ENCODE results near the gene RNF141. TPM values are rescaled to one million over a fixed set of nuclear protein-coding genes. Genes with fewer than 3 reads are reported as not detected.

Gene RNF141
- total RNA-seq, 1 donor from 2014 or later = 42.4 TPM

DNA sequence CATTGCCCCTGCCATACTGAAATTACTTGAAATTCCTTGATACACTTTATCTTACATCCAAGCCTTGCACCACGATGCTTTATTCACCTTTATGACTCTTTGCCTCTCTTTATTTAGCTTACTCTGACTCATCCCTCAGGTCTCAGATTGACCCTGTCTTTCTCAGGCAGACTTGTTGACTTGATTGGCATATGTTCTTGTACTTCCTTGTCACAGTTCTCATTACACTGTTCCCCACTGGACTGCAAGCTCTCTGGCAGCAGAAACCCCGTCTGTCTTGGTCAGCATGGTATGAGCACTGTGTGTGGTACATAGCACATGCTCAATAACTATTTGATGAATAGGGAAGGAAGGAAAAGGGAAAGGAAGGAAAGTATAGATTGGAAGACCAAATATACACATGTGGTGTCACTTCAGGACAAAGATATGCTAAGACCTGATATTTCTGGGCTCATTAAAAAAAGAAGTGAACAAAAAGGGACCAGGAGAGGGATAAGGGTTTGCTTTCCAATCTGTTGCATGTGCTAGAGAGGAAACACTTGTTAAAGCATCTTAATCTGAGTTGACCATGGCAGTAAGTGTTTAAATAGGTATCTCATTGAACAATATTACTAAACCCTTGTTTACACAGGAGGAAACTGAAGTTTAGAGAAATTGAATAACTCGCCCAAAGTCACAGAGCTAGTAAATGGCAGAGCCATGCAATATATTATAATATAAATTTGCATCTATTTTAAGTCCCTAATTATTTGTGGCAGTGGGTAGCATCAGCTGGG lies 20.2 kb upstream of the RNF141 start:
- no peak for DNase-seq

DNA sequence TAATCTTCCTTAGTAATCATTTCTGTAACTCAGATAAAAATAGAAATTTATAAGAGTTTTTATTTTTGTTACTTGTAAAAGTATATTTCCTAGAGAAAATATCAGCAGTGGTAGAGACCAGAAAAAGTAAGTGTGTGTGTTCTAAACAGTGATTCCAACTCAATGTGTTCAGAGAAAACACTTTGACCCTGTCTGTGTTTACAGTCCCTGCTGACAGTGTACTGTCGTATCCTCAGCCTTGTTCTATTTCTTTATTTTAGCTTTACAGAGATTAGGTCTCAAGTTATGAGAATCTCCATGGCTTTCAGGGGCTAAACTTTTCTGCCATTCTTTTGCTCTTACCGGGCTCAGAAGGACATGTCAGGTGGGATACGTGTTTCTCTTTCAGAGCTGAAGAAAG lies 17.3 kb upstream of the RNF141 start:
- DNase-seq = no peak

DNA sequence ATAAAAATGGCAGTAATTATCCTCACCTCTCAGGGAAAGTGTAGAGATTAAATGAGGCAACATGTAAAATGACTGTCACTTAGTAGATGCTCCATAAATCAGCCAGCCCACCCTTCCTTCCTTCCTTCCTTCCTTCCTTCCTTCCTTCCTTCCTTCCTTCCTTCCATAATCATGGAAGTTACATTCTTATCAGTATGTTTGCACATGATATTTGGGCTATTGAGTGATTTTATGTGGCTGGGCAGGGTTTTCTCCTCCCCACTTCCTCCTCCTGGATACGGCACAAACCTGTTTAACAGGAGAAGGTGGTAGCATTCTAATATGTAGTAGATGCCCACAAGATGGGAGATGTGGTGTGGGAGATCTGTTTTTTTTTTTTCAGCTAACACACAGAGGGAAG lies 15.6 kb upstream of the RNF141 start:
- DNase-seq = no peak

DNA sequence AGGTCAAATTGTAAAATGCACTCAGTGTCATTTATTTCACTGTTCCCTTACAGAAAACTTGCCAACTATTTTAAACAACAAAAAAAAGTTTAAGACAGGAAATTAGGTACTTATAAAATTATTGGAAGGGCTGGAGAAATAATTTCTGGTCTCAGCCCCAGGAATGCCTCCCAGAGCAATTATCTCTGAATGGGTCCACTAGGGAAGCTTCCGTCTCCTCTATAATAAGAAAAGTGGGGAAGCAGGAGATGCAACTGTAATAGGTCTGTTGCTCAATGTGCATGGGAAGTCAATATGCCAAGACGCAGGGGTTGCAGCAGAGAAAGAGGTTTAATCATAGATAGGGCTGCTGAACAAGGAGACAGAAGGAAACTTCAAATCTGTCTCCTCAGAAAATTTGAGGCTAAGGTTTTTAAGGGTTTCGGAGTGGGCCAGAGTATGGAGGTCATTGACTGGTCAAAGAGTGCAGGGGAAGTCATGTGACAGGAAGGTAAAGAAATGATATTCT lies 10.9 kb upstream of the RNF141 start:
- DNase-seq = no peak

DNA sequence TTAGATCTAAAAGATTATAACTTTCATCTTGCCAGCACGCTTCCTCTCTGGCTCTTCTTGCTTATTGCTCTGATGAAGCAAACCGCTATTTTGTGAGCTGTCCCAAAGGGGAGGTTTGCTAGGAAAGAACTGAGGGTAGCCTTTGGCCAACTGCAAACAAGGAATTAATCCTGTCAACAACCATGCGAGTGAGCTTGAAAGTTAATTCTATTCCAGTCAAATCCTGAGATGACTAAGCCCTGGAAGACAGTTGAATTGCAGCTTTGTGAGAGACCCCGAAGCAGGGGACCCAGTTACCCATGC lies 10.3 kb upstream of the RNF141 start:
- no peak for DNase-seq

DNA sequence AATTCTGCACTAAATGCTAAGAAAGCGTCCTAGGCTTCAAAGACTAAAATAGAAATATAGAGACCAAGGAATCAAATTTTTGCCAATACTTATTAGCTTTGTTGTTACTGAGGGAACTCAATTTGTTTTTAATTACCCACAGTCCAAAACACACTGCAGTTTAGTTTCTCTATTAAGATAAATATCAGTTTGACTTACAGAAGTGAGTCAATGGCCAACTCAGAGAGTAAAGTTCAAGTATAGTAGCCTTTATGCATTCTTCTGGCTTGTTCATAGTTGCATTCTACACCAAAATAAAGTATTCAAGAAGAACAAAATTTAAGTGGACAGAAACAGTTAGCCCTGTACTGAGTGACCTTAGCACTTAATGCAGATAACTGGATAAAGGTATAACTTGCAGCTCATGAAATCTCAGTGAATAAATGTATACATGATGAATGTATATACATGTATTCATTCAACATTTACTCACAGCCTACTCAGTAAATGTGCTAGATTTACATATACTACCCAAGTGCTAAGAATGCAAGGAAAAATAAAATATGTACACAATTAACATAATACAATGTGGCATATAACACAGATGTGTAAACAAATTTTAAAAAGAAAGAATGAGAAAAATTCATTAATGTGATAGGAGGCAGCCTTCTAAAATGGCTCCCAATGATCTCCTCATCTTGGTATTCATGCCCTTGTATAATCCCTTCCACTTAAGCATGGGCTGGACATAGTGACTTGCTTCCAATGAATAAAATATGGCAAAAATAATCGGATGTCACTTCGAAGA lies 9.7 kb upstream of the RNF141 start:
- DNase-seq = peak; percentile 23

DNA sequence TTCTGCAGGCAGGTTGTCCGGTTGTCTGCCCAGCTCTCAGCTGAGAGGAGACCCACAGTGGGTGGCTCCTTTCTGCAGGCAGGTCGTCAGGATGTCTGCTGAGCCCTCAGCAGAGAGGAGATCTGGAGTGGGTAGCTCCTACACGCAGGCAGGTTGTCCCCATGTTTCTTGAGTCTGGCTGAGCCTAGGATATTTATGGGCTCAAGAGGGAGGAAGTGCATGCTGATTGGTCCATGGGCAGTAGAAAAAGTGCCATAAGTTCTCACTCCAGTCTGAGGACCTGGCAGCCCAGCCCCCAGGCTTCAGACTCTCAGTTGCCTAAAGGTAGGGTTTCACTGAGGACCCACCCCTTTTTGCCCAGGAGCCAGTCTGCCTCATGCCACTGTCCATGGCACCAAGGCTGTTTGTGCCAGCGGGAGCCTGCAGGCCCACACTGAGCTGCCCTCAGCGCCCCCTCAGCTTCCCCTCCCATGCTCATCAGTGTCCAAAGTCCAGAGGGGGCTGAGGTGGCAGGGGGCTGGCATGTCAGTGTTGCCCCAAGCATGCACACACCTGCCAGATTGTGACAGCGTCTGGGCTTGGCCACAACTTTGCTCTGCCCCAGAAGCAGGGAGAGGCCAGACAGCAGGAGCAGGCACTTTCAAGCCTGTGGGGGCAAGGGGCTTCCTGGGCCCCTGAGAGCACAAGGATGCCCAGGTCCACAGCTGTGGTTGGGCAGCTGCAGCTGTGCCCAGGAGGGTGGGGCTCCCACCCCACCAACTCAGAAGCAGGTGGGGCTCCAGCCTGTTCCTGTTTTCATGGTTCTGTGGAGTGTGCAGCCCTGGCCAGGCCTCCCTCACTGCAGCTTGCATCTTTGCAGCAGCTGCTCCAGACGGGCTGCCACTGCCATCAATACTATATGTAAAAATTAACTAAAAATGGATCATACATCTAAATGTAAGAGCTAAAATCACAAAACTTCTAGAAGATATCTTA lies 3.8 kb upstream of the RNF141 start:
- no peak for DNase-seq

DNA sequence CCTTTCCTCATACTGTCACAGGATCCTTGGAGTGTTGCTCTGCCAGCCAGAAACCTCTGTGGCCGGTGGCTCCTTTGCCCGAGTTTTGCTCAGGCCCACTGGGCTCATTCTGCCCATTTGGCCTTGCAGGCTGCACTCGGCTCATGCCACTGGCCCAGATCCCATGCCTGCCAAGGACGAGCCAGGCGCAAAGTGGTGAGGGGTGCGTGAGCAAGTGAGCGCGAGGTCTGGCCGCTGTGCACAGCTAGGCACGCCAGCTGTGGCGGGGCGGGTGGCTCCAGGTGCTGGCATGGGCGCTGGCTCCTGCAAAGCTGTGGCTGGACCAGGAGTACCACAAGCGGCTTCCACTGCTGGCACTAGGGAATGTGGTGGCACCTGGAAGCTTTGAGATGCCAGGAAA lies 2.8 kb upstream of the RNF141 start:
- no peak for DNase-seq

DNA sequence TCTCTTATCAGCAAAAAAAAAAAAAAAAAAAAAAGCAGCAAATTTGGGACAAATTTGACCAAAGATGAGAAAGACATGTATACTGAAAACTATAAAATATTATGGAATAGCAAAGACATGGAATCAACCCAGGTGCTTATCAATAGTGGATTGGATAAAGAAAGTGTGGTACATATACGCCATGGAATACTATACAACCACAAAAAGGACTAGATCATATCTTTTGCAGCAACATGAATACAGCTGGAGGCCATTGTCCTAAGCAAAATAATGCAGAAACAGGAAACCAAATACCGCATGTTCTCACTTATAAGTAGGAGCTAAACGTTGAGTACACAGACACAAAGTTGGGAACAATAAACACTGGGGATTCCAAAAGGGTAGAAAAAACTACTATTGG lies 1.8 kb upstream of the RNF141 start:
- no peak for DNase-seq

DNA sequence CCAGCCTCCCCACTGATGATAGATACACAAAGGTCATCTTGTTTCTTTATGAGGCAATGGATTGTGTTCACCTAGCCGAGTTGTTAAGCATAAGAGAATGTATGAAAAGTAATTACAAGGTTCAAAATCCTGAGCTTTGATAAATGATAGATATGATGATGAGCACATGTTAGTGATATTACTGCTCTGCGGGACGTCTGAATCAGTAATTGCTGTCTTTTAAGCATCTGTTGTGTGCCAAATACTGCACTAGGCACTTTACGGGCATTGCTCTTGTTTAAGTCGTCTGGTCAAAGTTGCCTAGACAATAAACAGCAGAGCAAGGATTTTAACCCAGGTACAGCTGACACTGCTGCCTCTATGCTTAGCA lies 559 bp upstream of the RNF141 start:
- DNase-seq = no peak

DNA sequence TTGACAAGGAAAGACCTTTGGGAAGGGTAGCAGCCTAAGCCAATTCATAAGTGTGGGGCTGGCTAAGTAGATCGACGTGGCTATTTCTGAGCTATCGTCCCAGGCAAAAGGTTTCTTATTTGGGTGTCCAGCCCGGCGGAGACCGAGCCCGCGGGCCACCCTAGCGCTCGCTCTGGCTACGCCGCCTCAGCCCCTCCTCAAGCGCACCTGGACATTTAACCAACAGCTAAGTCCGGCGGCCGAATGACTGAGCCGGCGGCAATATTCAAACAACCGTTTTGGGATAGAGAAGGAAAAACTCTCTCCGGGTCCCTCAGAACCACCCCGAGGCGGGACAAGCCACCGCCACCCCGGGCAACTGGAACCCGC lies 457 bp downstream of the RNF141 start:
- DNase-seq = peak; percentile 55

DNA sequence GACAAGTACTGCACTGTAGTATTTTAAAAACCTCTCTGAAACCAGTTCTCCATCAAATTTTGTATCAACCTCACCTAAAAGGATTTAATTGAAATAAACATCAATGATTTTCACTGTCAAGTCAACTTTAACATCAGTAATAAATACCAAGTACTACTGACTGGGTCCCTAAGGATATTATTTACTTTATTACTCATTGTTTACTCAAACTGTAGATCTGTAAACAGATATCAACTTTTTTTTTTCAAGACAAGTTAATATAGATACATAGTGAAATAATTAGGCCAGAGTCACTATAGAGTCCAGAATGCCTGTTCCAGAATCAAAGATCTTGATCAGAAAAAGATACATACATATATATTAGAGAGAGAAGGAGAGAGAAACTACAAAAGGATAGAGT lies 1.6 kb downstream of the RNF141 start:
- no peak for DNase-seq

DNA sequence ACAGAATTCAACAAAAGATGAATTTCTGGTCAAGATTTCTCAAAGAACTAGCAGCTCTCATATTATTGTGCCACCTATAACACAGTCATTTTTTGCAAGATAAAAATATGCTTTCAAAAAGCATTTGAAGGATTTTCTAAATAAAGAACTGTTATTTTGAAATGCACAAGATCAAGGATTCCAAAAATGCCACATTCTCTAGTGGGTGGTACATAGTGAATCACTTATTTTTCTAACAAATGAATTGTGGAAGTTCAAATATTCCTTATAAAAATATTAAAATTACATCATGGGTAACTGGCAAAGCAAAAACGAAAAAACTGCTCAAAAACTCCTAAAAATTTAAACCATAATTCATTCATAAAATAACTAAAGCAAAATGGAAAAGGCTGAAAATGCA lies 2.1 kb downstream of the RNF141 start:
- DNase-seq = no peak

DNA sequence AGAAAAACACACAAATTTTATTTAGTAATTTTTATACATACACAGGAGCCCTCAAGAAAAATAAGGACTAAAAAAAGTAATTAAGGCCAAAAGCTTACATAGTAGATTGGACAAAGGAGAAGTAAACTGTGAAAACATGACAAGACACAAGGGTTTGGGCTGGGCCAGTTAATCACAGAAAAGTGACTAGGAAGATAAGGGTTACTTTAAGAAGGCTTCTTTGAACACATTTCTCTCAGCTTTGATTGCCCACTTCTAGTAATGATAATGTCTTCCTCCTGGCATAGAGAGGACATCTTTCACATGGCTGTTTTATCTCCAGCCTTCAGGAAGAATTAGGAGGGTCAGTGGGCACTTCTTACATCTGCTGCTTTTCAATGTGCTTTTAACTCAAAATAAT lies 3.4 kb downstream of the RNF141 start:
- DNase-seq = no peak

DNA sequence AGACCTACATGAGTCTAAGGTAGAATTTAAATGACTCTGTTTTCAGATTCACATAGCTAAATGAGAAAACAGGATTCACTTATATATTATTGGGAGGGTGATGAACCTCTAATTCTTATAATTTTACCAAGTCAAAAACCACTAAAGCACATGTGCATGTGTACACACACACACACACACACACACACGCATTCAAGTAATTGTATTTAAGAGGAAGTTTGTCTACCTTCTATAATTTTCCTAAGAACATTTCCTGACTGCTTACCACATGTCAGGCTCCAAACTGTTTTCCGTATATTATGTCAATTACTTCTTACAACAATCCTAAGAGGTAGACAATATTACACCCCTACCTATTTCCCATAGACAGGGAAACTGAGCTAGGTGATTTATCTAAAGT lies 6.7 kb downstream of the RNF141 start:
- peak; percentile 63 for DNase-seq

DNA sequence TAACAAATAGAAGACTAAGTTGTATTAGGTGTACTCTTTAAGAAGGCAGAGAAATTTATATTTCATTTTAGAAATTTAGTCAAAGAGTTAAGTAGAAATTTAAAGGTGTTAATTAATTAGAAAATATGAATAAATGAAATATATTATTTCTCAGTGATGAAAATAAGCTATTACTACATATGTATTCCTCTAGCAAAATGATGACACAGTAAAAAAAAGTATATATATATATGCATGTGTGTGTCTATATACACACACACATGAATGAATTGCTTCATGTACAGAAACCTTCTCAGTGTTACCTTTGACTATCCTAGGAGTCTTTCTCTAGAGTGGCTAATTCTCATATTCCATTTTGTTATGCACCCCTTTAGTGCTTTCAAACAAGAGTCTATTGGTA lies 7.7 kb downstream of the RNF141 start:
- no peak for DNase-seq

DNA sequence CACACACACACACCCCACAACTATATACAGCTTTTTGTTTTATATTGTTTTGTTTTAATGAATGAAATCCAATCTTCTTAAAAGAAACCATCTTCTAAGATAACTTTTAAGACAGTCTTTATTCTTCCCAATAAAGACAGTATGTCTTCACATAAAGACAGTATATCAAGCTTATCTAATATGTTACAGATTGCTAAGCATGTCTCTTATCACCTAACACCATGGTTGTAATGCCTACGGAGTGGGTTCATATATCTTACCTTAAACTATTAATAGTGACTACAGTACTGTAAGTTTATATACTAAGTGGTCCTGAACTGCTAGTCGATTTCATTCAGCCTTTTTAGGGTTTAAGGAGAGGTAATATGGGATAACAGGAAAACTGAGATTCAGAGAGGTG lies 8.5 kb downstream of the RNF141 start:
- DNase-seq = no peak

DNA sequence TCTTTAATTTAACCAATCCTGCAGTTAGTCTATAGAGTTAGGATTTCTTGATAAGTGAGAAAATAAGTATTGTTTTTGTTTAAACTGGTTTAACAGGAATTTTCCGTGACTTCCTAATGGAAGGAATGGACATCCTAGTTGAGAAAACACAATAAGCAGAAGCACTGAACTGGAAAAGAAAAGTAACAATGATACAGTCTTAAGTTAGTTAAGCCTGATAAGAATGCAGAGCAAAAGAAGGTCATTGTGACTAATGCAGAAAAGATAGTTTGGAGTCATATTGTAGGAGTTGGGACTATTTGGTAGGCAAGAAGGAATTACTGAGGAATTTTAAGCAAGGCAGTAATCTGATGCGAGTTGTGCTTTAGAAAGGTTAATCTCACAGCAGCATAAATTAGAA lies 11.7 kb downstream of the RNF141 start:
- no peak for DNase-seq

DNA sequence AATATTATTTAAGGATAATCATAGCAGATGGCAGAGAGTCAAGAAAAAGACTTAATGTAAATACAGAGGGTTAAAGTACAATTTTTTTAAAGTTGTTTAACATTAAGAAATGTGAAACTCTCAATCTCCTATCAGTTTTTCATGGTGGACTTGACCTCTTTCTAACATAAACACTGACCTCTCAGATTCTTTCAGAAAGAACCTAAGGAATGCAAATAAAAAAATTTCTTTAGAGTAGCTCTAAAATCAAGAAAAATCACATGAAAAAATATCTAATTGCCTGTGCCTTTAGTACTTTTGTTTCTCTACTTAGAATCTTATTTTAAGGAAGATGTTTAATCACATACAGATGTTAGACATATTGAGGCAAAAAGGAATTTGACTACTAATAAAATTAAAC lies 12.9 kb downstream of the RNF141 start:
- DNase-seq = no peak

DNA sequence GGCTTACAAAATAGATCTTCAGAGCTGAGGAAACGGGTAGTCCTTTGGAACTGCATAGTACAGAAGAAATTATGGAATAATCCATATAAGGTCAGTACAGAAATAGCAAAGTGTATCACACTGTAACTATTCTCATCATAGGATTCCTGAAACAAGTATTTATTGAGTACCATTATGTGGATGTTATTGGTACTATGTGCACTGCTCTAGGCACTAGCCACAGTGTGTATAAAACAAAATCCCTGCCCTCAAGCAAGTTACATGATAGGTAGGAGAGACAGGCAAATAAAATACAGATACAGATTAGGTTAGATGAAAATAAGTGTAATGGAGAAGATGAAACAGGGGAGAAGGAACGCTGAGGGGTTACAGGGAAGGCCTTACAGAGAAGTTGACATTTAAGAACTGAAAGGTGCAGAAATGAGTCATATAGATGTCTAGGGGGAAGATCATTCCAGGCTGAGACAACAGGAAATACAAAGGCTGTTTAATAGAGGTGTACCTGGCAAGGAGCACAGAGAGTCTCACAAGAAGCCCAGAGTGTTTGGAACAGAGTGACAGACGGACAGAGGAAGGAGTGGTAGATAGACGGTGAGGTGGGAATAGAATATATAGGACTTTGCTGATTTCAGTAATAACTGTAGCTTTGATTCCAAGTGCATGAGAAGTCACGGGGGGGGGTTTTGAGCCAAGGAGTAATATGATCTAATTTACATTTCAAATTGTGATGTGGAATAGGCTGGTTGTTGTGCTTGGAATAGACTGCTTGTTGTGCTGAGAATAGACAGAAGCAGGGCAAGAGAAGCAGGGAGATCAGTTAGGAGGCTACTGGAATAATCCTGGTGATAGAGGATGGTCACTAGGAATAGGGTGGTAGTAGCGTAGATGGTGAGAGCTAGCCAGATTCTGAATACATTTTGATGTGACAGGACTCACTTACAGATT lies 13.7 kb downstream of the RNF141 start:
- peak; percentile 16 for DNase-seq

DNA sequence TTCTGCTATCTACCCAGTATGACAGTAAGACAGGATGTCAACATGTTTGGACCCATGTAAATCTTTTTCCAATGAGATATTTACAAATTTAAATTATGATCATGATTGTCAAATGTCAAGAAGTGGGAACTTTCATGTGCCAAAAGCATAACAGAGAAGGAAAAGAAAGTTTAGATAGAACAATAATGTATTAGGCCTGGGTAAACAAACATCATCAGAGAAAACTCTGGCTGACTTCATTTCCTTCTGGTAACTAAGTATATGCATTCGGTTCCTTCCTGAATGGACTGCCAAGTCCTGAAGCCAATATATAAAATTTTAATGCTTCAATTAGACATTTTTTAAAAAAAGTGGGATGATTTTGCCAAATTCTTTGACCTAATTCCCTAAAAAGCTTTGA lies 16.5 kb downstream of the RNF141 start:
- peak; percentile 87 for DNase-seq

DNA sequence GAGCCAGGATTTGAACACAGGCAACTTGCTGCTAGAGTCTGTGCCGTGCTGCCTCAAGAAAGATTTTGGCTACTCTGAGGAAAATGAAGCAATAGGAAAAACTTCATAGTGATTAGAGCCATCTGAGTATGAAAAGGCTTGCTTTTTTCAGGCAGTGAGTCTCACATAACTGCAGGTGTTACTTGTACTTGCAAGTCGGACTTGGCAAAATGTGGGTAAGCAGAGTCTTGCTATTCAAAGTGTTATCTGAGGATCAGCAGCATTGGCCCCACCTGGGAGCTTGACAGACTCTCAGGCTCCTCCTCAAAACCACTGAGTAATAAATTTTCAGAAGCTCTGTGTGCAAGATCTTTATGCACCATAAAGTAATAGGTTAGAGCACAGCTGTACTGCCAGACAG lies 18.1 kb downstream of the RNF141 start:
- peak; percentile 22 for DNase-seq

Data from dermis blood vessel endothelial cell (primary cell).